Breast epithelium (tissue), 3 donors: Measurements from ENCODE around the gene SPSB3.

ENCODE experiments used
- POLR2A ChIP-seq: fragments of 450-650 bp; IDR thresholded peaks from one replicate; pipeline ENCODE4 v1.6.1; 2016; ENCODE audit warnings: antibody characterized with exemption, mild to moderate bottlenecking, moderate library complexity
- POLR2AphosphoS5 ChIP-seq, 3 donors: sonication (generic); formaldehyde crosslinking; IDR thresholded peaks; one replicate each; pipeline ENCODE4 v1.6.1; 2017; ENCODE audit warnings: antibody characterized with exemption in 3 of 3
- TF ChIP-seq, protein P1 (sequence below), 3 donors: fragments of 450-650 bp; IDR thresholded peaks; one replicate each; pipeline ENCODE4 v1.5.1; 2016 to 2017; ENCODE audit warnings: antibody characterized with exemption in 3 of 3, mild to moderate bottlenecking in 3 of 3, moderate library complexity in 3 of 3

DNA sequence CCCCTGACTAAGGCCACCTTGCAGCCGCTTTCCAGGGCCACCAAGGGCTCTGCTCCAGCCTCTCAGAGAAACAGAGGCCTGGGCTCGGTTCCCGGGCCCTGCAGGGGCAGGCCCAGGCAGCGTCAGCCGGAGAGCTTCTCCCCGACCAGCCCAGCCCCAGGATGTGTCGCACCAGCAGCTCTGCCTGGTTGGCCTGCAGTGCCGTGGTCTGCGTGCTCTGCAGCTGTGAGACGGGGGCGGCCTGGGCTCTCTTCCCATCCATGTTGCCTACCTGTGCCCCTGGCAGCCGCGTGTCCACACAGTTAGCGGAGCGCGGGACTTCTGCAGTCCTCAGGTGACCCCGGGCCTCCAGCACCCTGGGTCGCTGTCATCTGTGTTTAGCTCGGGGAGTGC lies 6.3 kb upstream of the SPSB3 start:
- TF ChIP-seq, protein P1, sequence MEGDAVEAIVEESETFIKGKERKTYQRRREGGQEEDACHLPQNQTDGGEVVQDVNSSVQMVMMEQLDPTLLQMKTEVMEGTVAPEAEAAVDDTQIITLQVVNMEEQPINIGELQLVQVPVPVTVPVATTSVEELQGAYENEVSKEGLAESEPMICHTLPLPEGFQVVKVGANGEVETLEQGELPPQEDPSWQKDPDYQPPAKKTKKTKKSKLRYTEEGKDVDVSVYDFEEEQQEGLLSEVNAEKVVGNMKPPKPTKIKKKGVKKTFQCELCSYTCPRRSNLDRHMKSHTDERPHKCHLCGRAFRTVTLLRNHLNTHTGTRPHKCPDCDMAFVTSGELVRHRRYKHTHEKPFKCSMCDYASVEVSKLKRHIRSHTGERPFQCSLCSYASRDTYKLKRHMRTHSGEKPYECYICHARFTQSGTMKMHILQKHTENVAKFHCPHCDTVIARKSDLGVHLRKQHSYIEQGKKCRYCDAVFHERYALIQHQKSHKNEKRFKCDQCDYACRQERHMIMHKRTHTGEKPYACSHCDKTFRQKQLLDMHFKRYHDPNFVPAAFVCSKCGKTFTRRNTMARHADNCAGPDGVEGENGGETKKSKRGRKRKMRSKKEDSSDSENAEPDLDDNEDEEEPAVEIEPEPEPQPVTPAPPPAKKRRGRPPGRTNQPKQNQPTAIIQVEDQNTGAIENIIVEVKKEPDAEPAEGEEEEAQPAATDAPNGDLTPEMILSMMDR (IDR thresholded peaks at IDR 0.05), result no peak
- TF ChIP-seq POLR2A, result no peak
- no peak for TF ChIP-seq POLR2AphosphoS5 (IDR thresholded peaks at IDR 0.05)
